ENCODE measurements around the gene ATP11B. TPM values are rescaled to one million over a fixed set of nuclear protein-coding genes. Genes with fewer than 3 reads are reported as not detected.

ATP11B gene
- total RNA-seq, 3 donors from 2014 or later = 43.5 to 57.1 (median 50.0) TPM

GRCh38 chr3:182954553-182955235 lies 161.4 kb downstream of the ATP11B start:
- peaks cover 29% of the 10 kb centered on the region for H3K36me3 Mint-ChIP-seq (ENCODE audit: insufficient read depth)
- no peaks in the 10 kb centered on the region for H3K9me3 Mint-ChIP-seq
- H3K4me3 Mint-ChIP-seq = no peak overlapping the region
- ATAC-seq = no peak
- H3K27me3 Mint-ChIP-seq (ENCODE audit: low read depth) = no peaks in the 10 kb centered on the region
- DNase-seq = no peak
- H3K4me1 Mint-ChIP-seq (ENCODE audit: low read depth) = no peaks in the 10 kb centered on the region

GRCh38 chr3:182957226-182957625 lies 163.9 kb downstream of the ATP11B start:
- Mint-ChIP-seq H3K4me3 (no peak overlapping the region), H3K36me3 (ENCODE audit: insufficient read depth) (peaks cover 27% of the 10 kb centered on the region), H3K27me3 (ENCODE audit: low read depth) (no peaks in the 10 kb centered on the region), H3K9me3 (no peaks in the 10 kb centered on the region), H3K4me1 (ENCODE audit: low read depth) (peaks cover 2% of the 10 kb centered on the region)
- ATAC-seq = no peak
- no peak for DNase-seq

DNA sequence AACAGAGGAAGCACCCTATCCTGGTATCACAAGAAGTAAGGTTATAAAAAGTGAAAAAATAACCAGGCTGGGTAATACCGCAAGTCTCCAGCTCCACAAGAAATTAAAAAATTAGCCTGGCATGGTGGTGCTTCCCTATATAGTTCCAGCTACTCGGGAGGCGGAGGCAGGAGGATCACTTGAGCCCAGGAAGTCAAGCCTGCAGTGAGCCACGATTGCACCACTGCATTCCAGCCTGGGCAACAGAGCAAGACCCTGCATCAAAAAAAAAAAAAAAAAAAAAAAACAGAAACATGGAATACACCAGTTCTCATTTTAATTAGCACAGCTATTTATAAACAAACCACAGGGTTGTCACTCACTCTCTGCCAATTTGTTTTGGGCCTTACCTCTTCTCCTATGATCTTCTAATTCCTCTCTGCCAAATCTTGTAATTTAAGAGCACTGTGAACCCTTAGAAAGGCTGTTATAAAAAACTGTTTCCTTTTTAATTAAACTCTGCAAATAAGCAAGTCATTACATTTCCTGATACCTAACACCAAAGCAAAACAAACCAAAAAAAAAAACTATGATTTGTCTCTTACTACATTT lies 164.5 kb downstream of the ATP11B start:
- peaks cover 26% of the 10 kb centered on the region for H3K36me3 Mint-ChIP-seq (ENCODE audit: insufficient read depth)
- no peak overlapping the region for H3K4me3 Mint-ChIP-seq
- ATAC-seq (no peak), DNase-seq (no peak)
- no peaks in the 10 kb centered on the region for H3K27me3 Mint-ChIP-seq (ENCODE audit: low read depth)
- H3K9me3 Mint-ChIP-seq = no peaks in the 10 kb centered on the region
- H3K4me1 Mint-ChIP-seq (ENCODE audit: low read depth) = peaks cover 4% of the 10 kb centered on the region

DNA sequence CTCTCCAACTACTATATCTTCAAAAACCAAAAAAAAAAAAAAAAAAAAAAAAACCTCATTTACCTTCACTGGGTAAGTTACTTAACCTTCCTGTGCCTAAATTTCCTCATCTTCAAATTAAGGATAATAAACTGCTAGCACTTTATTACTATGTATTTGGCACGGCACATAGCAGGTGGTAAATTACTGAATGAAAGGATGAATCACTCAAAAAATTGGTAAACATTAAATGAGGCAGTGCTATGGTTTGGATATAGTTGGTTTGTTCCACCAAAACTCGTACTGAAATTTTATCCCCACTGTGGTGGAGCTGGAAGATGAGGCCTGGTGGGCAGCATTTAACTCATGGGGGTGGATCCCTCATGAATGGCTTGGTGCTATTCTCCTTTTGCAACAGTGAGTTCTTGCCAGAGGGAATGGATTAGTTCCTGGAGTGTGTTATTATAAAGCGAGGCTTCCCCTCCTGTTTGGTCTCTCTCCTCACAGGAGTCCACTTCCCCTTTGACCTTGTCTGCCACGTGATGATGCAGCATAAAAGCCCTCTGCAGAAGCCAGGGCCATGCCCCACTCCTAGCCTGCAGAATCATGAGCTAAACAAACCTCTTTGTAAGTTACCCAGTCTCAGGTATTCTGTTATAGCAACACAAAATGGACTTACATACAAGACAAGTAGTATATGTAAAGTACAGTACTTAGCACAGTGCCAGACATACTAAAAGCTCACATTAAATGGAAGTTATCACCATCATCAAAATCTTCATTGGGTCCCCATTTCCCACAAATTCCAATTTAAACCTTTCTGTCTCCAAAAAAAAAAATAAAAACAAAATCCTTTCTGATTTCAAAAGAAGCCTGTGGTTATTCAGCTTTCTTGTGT lies 166.4 kb downstream of the ATP11B start:
- Mint-ChIP-seq H3K4me1 (ENCODE audit: low read depth) (peaks cover 6% of the 10 kb centered on the region), H3K27me3 (ENCODE audit: low read depth) (no peaks in the 10 kb centered on the region), H3K36me3 (ENCODE audit: insufficient read depth) (peaks cover 19% of the 10 kb centered on the region), H3K9me3 (no peaks in the 10 kb centered on the region), H3K4me3 (no peak overlapping the region)
- DNase-seq (no peak), ATAC-seq (no peak)

- peaks cover 12% of the 10 kb centered on the region for H3K36me3 Mint-ChIP-seq (ENCODE audit: insufficient read depth)
- H3K4me1 Mint-ChIP-seq (ENCODE audit: low read depth) = peaks cover 24% of the 10 kb centered on the region
- H3K4me3 Mint-ChIP-seq = no peak overlapping the region
- ATAC-seq = no peak
- H3K27me3 Mint-ChIP-seq (ENCODE audit: low read depth) = no peaks in the 10 kb centered on the region
- no peaks in the 10 kb centered on the region for H3K9me3 Mint-ChIP-seq
- no peak for DNase-seq
Observed at GRCh38 chr3:182962166-182962565, 168.9 kb downstream of the ATP11B start.

DNA sequence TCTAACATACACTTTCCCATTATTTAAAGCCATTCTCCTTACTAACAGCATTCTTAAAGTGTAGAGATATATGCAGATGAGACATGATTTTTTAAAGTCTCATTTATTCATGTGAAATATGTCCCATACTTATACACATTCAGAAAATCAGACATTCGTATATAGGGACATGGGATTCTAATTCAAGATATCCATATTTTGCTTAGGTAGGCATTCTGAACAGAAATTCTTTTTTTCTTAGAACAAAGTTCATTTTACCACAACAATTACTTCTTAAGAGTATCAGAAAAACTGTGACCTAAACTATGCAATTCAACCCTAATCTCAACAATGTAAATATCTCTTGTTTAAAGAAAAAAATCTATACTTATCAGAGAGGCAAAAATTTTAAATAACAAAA lies 170.9 kb downstream of the ATP11B start:
- no peak overlapping the region for H3K4me3 Mint-ChIP-seq
- ATAC-seq (no peak), DNase-seq (no peak)
- H3K27me3 Mint-ChIP-seq (ENCODE audit: low read depth) = no peaks in the 10 kb centered on the region
- peaks cover 10% of the 10 kb centered on the region for H3K36me3 Mint-ChIP-seq (ENCODE audit: insufficient read depth)
- no peaks in the 10 kb centered on the region for H3K9me3 Mint-ChIP-seq
- H3K4me1 Mint-ChIP-seq (ENCODE audit: low read depth) = peaks cover 40% of the 10 kb centered on the region

DNA sequence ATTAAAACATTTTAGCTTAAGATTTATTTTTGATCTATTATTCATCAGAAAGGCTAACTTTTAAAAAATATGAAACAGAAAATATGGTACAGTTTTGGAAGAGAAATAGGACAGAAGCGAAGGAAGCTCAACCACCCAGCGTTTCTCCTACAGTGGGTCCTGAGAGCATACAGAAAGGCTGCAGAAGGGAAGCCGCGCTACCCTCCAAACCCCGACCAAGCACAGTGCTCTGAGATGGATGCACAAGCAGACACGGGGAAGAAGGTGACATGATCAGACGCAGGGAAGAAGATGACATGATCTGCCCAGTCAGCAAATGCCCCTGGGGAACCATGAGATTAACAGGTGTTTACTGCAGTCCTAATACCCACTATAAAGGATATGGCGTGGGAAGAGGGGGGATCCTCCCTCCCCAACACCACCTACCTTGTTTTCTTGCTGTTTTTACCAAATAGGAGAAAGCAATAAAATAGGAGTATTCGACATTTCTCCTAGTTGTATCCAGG lies 172.6 kb downstream of the ATP11B start:
- DNase-seq (no peak), ATAC-seq (no peak)
- Mint-ChIP-seq H3K9me3 (no peaks in the 10 kb centered on the region), H3K27me3 (ENCODE audit: low read depth) (no peaks in the 10 kb centered on the region), H3K36me3 (ENCODE audit: insufficient read depth) (peaks cover 3% of the 10 kb centered on the region), H3K4me1 (ENCODE audit: low read depth) (peaks cover 43% of the 10 kb centered on the region), H3K4me3 (no peak overlapping the region)

GRCh38 chr3:182967218-182968204 lies 174.2 kb downstream of the ATP11B start:
- ATAC-seq (peak; percentile 53 to 66), DNase-seq (no peak)
- Mint-ChIP-seq H3K4me3 (no peak overlapping the region), H3K27me3 (ENCODE audit: low read depth) (no peaks in the 10 kb centered on the region), H3K9me3 (no peaks in the 10 kb centered on the region), H3K36me3 (ENCODE audit: insufficient read depth) (peaks cover under 1% of the 10 kb centered on the region), H3K4me1 (ENCODE audit: low read depth) (peaks cover 53% of the 10 kb centered on the region)

DNA sequence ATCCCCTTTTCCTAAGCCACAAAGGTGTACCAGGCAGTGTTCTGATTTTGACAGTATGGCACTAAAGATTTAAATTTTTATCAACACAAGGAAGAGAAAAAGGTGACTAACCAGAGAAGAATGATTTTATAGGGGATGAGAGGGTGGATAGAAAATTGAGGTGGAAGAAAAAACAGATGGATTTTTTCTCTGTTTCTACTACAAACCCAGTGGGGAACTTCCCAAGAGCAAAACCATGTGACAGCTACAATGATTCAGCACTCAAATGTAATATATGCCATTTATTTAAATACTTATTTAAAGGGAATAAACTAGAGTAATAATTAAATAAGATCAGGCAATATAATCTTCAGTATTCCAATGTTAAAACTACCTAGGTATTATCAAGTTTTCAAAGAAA lies 176.0 kb downstream of the ATP11B start:
- H3K36me3 Mint-ChIP-seq (ENCODE audit: insufficient read depth) = no peaks in the 10 kb centered on the region
- no peak overlapping the region for H3K4me3 Mint-ChIP-seq
- ATAC-seq (no peak), DNase-seq (no peak)
- H3K9me3 Mint-ChIP-seq = no peaks in the 10 kb centered on the region
- peaks cover 52% of the 10 kb centered on the region for H3K4me1 Mint-ChIP-seq (ENCODE audit: low read depth)
- H3K27me3 Mint-ChIP-seq (ENCODE audit: low read depth) = no peaks in the 10 kb centered on the region

GRCh38 chr3:182969853-182970252 lies 176.5 kb downstream of the ATP11B start:
- peaks cover 53% of the 10 kb centered on the region for H3K4me1 Mint-ChIP-seq (ENCODE audit: low read depth)
- no peak for ATAC-seq
- no peaks in the 10 kb centered on the region for H3K9me3 Mint-ChIP-seq
- no peak for DNase-seq
- H3K36me3 Mint-ChIP-seq (ENCODE audit: insufficient read depth) = no peaks in the 10 kb centered on the region
- no peak overlapping the region for H3K4me3 Mint-ChIP-seq
- H3K27me3 Mint-ChIP-seq (ENCODE audit: low read depth) = no peaks in the 10 kb centered on the region

GRCh38 chr3:182970811-182971418 lies 177.6 kb downstream of the ATP11B start:
- Mint-ChIP-seq H3K4me1 (ENCODE audit: low read depth) (peaks cover 50% of the 10 kb centered on the region), H3K9me3 (no peaks in the 10 kb centered on the region), H3K27me3 (ENCODE audit: low read depth) (no peaks in the 10 kb centered on the region), H3K4me3 (no peak overlapping the region), H3K36me3 (ENCODE audit: insufficient read depth) (no peaks in the 10 kb centered on the region)
- ATAC-seq (no peak), DNase-seq (no peak)
